ENCODE data around the gene GRIN3B.

Gene GRIN3B

GRCh38 chr19:982567-983170, 17.6 kb upstream of the GRIN3B start (continued):
- TF ChIP-seq PRDM2 (tag by site-specific recombination; IDR thresholded peaks at IDR 0.05; ENCODE audit: borderline replicate concordance) (no peak), EGR2 (tag by site-specific recombination; IDR thresholded peaks at IDR 0.05; ENCODE audit: low read depth) (no peak), ZBTB8A (tag by site-specific recombination; IDR thresholded peaks at IDR 0.05) (peak; percentile 54), SP2 (tag by site-specific recombination; IDR thresholded peaks at IDR 0.05) (peak; percentile 73), MEIS1 (CRISPR knock-in tag; IDR thresholded peaks at IDR 0.05; ENCODE audit: borderline replicate concordance) (no peak), ZNF24 (tag by site-specific recombination; IDR thresholded peaks at IDR 0.05) (no peak), ZNF776 (tag by site-specific recombination; IDR thresholded peaks at IDR 0.05; ENCODE audit: borderline replicate concordance) (no peak), ZNF555 (tag by site-specific recombination; conservative IDR thresholded peaks at IDR 0.05) (no peak), ZNF623 (tag by site-specific recombination; IDR thresholded peaks at IDR 0.05) (peak; percentile 79), ZNF596 (tag by site-specific recombination; IDR thresholded peaks at IDR 0.05) (peak; percentile 61; the same call in 1 of the 2 replicates), ZNF560 (tag by site-specific recombination; IDR thresholded peaks at IDR 0.05; ENCODE audit: borderline replicate concordance) (no peak), ZNF311 (tag by site-specific recombination; IDR thresholded peaks at IDR 0.05; ENCODE audit: borderline replicate concordance) (no peak), ZBTB7A (tag by site-specific recombination; IDR thresholded peaks at IDR 0.05; ENCODE audit: low read depth) (no peak; the same call in 1 of the 2 replicates), ZNF701 (tag by site-specific recombination; IDR thresholded peaks at IDR 0.05) (no peak), ZIC2 (tag by site-specific recombination; IDR thresholded peaks at IDR 0.05) (0 out of 2 replicates have a peak, but pooled peaks have one; percentile 22), MYNN (tag by site-specific recombination; IDR thresholded peaks at IDR 0.05; ENCODE audit: borderline replicate concordance) (no peak), ZNF549 (tag by site-specific recombination; IDR thresholded peaks at IDR 0.05) (no peak), KLF7 (tag by site-specific recombination; IDR thresholded peaks at IDR 0.05; ENCODE audit: borderline replicate concordance) (no peak), ZNF391 (tag by site-specific recombination; IDR thresholded peaks at IDR 0.05; ENCODE audit: borderline replicate concordance, low read depth) (no peak), ZNF544 (tag by site-specific recombination; IDR thresholded peaks at IDR 0.05) (no peak), ZFHX2 (tag by site-specific recombination; conservative IDR thresholded peaks at IDR 0.05) (no peak), ZNF324 (tag by site-specific recombination; IDR thresholded peaks at IDR 0.05) (0 out of 2 replicates have a peak, but pooled peaks have one; percentile 17), ZNF335 (tag by site-specific recombination; conservative IDR thresholded peaks at IDR 0.05) (peak; percentile 76), ZNF747 (tag by site-specific recombination; IDR thresholded peaks at IDR 0.05) (no peak), ZNF155 (tag by site-specific recombination; IDR thresholded peaks at IDR 0.05) (no peak), ZBTB1 (tag by site-specific recombination; IDR thresholded peaks at IDR 0.05) (no peak), ZBTB48 (tag by site-specific recombination; IDR thresholded peaks at IDR 0.05) (0 out of 2 replicates have a peak, but pooled peaks have one; percentile 17), ZNF114 (tag by site-specific recombination; IDR thresholded peaks at IDR 0.05) (no peak), ZBTB44 (tag by site-specific recombination; IDR thresholded peaks at IDR 0.05) (peak; percentile 54; the same call in 1 of the 2 replicates), ZNF521 (tag by site-specific recombination; IDR thresholded peaks at IDR 0.05) (no peak), ZFP3 (tag by site-specific recombination; IDR thresholded peaks at IDR 0.05; ENCODE audit: low read depth) (no peak)
- TF ChIP-seq, protein P1, sequence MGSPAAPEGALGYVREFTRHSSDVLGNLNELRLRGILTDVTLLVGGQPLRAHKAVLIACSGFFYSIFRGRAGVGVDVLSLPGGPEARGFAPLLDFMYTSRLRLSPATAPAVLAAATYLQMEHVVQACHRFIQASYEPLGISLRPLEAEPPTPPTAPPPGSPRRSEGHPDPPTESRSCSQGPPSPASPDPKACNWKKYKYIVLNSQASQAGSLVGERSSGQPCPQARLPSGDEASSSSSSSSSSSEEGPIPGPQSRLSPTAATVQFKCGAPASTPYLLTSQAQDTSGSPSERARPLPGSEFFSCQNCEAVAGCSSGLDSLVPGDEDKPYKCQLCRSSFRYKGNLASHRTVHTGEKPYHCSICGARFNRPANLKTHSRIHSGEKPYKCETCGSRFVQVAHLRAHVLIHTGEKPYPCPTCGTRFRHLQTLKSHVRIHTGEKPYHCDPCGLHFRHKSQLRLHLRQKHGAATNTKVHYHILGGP (tag by site-specific recombination; IDR thresholded peaks at IDR 0.05), result no peak
